GM19452 (cell line): ENCODE data around the gene TIPRL.
A peak's percentile ranks its signal among the peaks of the same experiment; 100 is the strongest.
"Not testable (repeated sequence)": the region's sequence is repeated elsewhere in the genome, so short reads cannot be mapped to it uniquely, and the experiment has no call there.

Experiments
- ATAC-seq: cut with Tn5 transposase; IDR thresholded peaks from one replicate; pipeline ENCODE4 v1.9.1; 2021; ENCODE audit not compliant: unreplicated experiment

The TIPRL gene

DNA sequence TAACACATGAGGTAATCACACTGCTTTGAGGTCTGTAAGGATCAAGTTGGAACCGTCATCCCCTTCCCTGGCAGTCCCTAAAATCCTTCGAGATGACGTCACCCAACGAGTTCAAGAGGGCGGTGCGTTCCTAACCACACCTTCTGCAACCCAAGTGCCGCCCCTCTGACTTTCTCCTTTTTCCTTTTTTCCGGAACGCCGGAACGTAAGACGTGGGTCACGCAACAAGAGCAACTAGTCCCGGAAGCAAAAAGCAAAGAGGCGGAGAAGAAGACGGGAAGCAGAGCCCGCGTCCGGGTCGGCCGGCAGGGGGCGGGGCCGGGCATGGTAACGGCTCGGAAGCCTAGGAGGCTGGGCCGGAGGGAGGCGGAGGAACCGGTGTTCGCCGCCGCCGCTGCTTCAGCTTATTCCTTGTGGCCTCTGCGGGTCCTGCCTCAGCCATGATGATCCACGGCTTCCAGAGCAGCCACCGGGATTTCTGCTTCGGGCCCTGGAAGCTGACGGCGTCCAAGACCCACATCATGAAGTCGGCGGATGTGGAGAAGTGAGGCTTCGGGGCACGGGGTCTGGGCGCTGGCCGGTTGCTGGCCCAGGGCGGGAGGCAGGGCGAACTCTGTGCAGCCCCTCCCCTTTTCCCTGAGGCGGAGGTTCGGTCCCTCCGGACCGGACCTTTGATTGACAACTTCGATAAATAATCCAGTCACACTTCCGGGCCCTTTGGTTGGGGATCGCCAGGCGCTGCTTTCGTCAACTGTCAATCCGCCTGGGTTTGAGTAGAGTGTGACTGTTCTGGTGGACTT lies at the start of gene TIPRL:
Gene TIPRL (plus strand): TSS at position 325 of the 800 bp plus-strand sequence. CDS start 116 bp downstream, at position 441.
- ATAC-seq = peak; percentile 89

- no peak for ATAC-seq
Measured at GRCh38 chr1:168129933-168130332, 48.8 kb upstream of the TIPRL start.

- ATAC-seq = no peak
Measured at GRCh38 chr1:168134132-168134531, 44.6 kb upstream of the TIPRL start.

- no peak for ATAC-seq
Measured at GRCh38 chr1:168134642-168135041, 44.1 kb upstream of the TIPRL start.

- ATAC-seq = no peak
Measured at GRCh38 chr1:168135116-168135920, 43.4 kb upstream of the TIPRL start.

GRCh38 chr1:168135921-168136708 lies 42.6 kb upstream of the TIPRL start:
- no peak for ATAC-seq

DNA sequence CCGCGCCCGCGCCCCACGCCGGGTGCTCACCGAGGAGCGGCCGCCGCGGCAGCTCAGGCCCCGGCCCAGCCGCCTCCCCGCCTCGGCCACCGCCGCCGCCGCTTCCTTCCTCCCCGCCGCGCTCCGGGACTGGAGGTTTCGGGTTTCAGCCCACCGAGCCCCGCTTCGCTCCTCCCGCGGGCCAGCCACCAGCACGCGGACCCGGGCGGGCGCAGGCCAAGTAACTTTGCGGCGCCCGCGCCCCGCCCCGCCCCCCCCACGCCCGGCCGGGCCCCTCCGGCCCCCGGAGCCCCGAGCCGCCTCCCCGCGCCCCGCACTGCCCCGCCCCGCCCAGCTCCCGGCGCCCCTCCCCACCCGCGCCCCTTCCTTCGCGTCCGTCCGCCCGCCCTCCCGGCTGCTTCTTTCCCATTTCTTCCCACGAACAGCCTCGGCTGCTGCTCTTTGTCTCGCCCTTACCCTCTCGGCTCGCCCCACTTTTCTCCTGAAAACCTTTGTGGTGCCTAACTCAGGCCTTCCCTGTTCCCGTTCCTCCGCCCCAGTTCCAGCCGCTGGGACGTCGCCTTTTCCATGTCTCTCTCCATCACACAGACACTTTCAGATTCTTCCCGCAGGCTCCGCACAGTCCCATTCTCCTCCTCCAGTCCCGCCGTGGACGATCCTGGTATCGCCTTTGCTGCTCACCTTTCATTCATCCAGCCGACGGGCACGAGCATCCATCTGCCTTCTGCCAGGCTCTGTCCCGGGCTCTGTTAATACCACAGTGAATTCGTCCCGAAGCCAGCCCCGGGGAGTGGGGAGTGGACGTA lies 41.9 kb upstream of the TIPRL start, which contains the start of gene GPR161:
Gene GPR161 (minus strand): TSS at position 222 of the 806 bp plus-strand sequence. CDS start 32,080 bp downstream, outside the sequence.
- ATAC-seq = no peak

GRCh38 chr1:168137515-168137821 lies 41.3 kb upstream of the TIPRL start:
- no peak for ATAC-seq

- ATAC-seq = no peak
Measured at GRCh38 chr1:168138134-168138533, 40.6 kb upstream of the TIPRL start.

GRCh38 chr1:168139070-168139469 lies 39.7 kb upstream of the TIPRL start:
- ATAC-seq = no peak

DNA sequence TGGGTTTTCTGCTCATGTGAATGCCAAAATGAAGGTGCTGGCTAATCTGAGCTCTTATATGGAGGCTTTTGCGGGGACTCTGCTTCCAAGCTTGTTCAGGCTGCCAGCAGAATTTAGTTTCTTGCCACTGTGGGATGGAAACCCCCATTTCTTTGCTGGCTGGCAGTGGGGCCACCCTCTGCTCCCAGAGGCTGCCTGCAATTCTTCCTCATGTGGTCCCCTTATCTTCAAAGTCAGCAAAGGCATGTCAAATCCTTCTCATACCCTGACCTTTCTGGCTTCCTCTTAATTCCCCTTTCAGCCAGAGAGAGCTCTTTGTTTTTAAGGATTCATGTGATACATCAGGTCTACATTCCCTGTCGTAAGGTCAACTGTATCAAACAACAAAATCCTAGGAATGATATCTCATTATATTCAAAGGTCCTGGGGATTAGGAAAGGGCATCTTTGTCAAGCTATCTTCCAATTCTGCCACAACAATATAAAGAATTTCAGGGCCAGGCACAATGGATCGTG lies 36.8 kb upstream of the TIPRL start:
- ATAC-seq = no peak

DNA sequence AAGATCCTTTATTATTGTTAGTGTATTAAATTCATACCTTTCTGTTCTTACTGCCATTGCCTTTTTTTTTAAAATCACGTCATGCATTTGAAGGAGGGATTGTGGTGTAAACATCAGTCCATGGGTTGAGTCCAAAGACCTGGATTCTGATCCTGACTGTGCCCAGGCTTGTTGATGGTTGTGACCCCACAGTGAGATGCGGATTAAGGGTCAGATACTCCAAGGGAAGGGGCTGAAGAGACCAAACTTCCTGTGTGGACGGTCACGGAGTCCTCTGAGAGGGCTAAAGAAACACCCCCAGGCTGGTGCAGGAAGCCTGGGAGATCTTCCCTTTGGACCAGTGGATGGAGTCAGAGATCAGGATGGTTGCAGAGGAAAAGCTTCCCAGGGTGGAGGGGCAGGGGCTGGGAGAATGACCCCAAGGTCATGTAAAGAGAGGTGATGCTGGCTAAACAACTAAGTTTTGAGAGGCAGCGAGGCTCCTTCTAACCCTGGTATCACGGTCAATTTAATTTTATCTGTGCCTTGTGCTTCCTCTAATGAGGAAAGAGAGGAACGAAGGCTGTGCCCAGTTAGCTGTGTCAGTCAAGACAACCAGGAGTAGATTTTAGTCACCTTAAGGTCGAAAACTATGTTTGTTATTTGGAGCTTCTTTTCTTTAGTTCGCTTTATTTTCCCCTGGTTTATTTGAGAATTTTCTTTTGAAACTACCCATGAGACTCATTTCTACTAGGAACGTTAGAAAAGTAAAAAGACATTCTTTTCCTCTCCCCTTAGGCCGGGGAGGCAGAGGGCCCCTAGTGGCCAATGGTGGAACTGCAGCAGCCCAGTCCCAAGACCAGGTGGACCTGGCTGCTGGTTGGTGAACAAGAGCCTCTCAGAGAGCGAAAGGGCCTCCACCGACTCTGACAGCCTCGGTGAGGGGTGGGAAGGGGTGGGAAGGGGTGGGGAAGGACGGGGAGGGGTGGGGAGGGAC lies 33.3 kb upstream of the TIPRL start:
- peak; percentile 96 for ATAC-seq

DNA sequence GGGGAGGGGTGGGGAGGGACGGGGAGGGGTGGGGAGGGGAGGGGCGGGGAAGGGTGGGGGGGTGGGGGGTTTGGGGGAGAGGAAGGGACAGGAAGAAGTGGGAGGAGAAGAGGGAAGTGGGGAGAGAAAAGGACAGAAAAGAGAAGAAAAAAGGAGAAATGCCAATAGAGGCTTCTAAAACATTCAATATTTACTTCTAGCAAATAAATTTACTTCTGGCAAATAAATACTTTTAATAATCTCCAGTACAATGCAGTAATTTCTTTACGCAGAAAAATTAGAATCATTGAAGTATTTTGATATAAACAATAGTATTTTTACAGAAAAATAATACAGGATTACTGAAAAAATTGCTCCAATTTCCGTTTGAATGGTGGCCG lies 32.6 kb upstream of the TIPRL start:
- no peak for ATAC-seq

- no peak for ATAC-seq
Measured at GRCh38 chr1:168146626-168147025, 32.1 kb upstream of the TIPRL start.

- peak; percentile 52 for ATAC-seq
Measured at GRCh38 chr1:168148916-168149315, 29.8 kb upstream of the TIPRL start.

GRCh38 chr1:168150283-168150682 lies 28.5 kb upstream of the TIPRL start:
- ATAC-seq = no peak

- ATAC-seq = no peak
Measured at GRCh38 chr1:168151935-168152334, 26.8 kb upstream of the TIPRL start.

GRCh38 chr1:168154707-168155106 lies 24.1 kb upstream of the TIPRL start:
- not testable (repeated sequence) for ATAC-seq

DNA sequence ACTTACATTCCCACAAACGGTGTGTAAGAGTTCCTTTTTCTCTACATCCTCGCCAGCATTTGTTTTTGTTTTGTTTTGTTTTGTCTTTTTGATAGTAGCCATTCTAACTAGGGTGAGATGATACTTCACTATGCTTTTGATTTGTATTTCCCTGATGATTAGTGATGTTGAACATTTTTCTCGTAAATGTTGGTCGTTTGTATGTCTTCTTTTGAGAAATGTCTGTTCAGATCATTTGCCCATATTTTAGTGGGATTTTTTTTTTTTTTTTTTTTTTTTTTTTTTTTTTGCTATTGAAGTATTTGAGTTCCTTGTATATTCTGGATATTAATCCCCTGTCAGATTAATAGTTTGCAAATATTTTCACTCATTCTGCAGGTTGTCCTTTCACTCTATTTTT lies 22.9 kb upstream of the TIPRL start:
- no peak for ATAC-seq
